AG04449 (cell line): Measurements from ENCODE around the gene C1QTNF4.
"Not testable (repeated sequence)": the region's sequence is repeated elsewhere in the genome, so short reads cannot be mapped to it uniquely, and the experiment has no call there.

ENCODE experiments used
- CTCF ChIA-PET: fragments of 350-600 bp; formaldehyde crosslinking; extraction: SDS; loops from one replicate; lab custom pipeline; 2021; ENCODE audit warnings: antibody characterized with exemption; lab: Yijun Ruan, JAX
- POLR2A ChIA-PET: fragments of 400-600, 350-600 bp; formaldehyde crosslinking; extraction: SDS; loops from one replicate; lab custom pipeline; 2020; ENCODE audit warnings: antibody characterized with exemption, inconsistent platforms; lab: Yijun Ruan, JAX
- DNase-seq: peaks from one replicate; pipeline ENCODE4 v3.0.0-alpha.2; 2010; ENCODE audit warnings: low read depth, low spot score
- H3K4me3 ChIP-seq: 2 replicates; pipeline ENCODE4 v1.5.1; 2011; ENCODE audit warnings: low read depth, mild to moderate bottlenecking, control low read depth, low read length
- CTCF ChIP-seq: IDR thresholded peaks from one replicate; pipeline ENCODE4 v1.5.1; 2011; ENCODE audit warnings: mild to moderate bottlenecking, moderate library complexity, low read length, control low read depth, inconsistent platforms; ENCODE audit not compliant: insufficient read depth; ENCODE audit errors: missing control alignments

Gene C1QTNF4

GRCh38 chr11:47593934-47594855 is at the start of gene C1QTNF4:
C1QTNF4 (minus strand) TSS chr11:47594411; CDS start chr11:47590810, 3,601 bp downstream.
- no peak for TF ChIP-seq CTCF
- CTCF ChIA-PET, result interaction anchor here (1.4 to 2.7 kb wide), 2 partner anchors 11 to 14 kb away, joined by 5 to 7 read pairs; no protein-coding TSS in a partner anchor
- peak within 1 kb of the TSS; percentile 40 for H3K4me3 ChIP-seq
- POLR2A ChIA-PET, result no interaction called here
- DNase-seq, result no peak

- ChIA-PET POLR2A (no interaction called here), CTCF (interaction anchor here (1.1 kb wide), 1 partner anchor 26 kb away, joined by 3 read pairs; no protein-coding TSS in a partner anchor)
These were observed 48.1 kb upstream of the C1QTNF4 start, which contains the start of gene MTCH2 for GRCh38 chr11:47642099-47642855. MTCH2 (minus strand) TSS chr11:47642559; CDS start chr11:47642465, 94 bp downstream.

GRCh38 chr11:47641600-47642098 is 47.4 kb upstream of the C1QTNF4 start:
- ChIA-PET POLR2A (no interaction called here), CTCF (interaction anchor here (0.7 to 1.1 kb wide), 2 partner anchors 10 to 26 kb away, joined by 3 read pairs; no protein-coding TSS in a partner anchor)
- no peak for TF ChIP-seq CTCF
- H3K4me3 ChIP-seq, result peak overlapping the region; percentile 95
- no peak for DNase-seq

More at GRCh38 chr11:47642099-47642855, 48.1 kb upstream of the C1QTNF4 start, which contains the start of gene MTCH2:
- H3K4me3 ChIP-seq, result peak within 1 kb of the TSS; percentile 95
- peak; percentile 80 for DNase-seq
- TF ChIP-seq CTCF, result peak; percentile 62

GRCh38 chr11:47640506-47640905 is 46.3 kb upstream of the C1QTNF4 start:
- H3K4me3 ChIP-seq, CTCF ChIA-PET, DNase-seq, POLR2A ChIA-PET: not testable (repeated sequence)

- CTCF ChIA-PET, result interaction anchor here (1.2 to 1.9 kb wide), 2 partner anchors 7 to 10 kb away, joined by 3 to 5 read pairs; no protein-coding TSS in a partner anchor
- POLR2A ChIA-PET, DNase-seq, H3K4me3 ChIP-seq: not testable (repeated sequence)
These were observed 42.1 kb upstream of the C1QTNF4 start for GRCh38 chr11:47636331-47636730.

GRCh38 chr11:47631473-47631872 is 37.3 kb upstream of the C1QTNF4 start:
- DNase-seq, result no peak
- CTCF ChIA-PET, result interaction anchor here (1.0 kb wide), 1 partner anchor 10 kb away, joined by 3 read pairs; no protein-coding TSS in a partner anchor
- POLR2A ChIA-PET, result no interaction called here
- TF ChIP-seq CTCF, result no peak
- H3K4me3 ChIP-seq, result no peak overlapping the region
